Measurements from ENCODE around the gene CEP72.
A peak's percentile ranks its signal among the peaks of the same experiment; 100 is the strongest.

Gene CEP72

GRCh38 chr5:651296-652022, 39.3 kb downstream of the CEP72 start:
- Histone ChIP-seq H4K8ac (ENCODE audit: low read depth, low read length) (no peak overlapping the region), H3K4me1 (ENCODE audit: control insufficient read depth in 2 of 2, insufficient read depth in 1 of 2, low read depth in 1 of 2, low read length in 2 of 2) (no peaks in the 10 kb centered on the region), H2BK15ac (ENCODE audit: low read length) (no peak overlapping the region), H2BK12ac (ENCODE audit: low read length) (no peak overlapping the region), H3K4me2 (ENCODE audit: insufficient read depth, low read length, poor library complexity, severe bottlenecking) (no peak overlapping the region), H2BK120ac (ENCODE audit: low read depth, low read length) (no peak overlapping the region), H2AK5ac (ENCODE audit: low read depth, low read length) (no peak overlapping the region), H3K23ac (ENCODE audit: low read depth, low read length, poor library complexity) (peak overlapping the region; percentile 85), H3K36me3 (replicated peaks in 1 of 2; ENCODE audit: control insufficient read depth in 2 of 2, insufficient read depth in 2 of 2, low read length in 2 of 2) (peaks cover 44 to 80% of the 10 kb centered on the region in 2 donors), H3K18ac (ENCODE audit: low read length) (no peak overlapping the region), H3K27me3 (ENCODE audit: control insufficient read depth in 3 of 3, insufficient read depth in 3 of 3, low read depth in 1 of 3, low read length in 3 of 3) (no peaks in the 10 kb centered on the region), H3K27ac (replicated peaks; ENCODE audit: low read length) (no peak overlapping the region), H3K79me1 (ENCODE audit: low read depth, low read length) (peaks cover 13% of the 10 kb centered on the region), H2AFZ (ENCODE audit: low read length) (no peak overlapping the region), H3K9ac (ENCODE audit: low read depth, low read length, poor library complexity) (peak overlapping the region; percentile 77), H3K14ac (ENCODE audit: low read length) (no peak overlapping the region), H2BK5ac (ENCODE audit: low read length) (no peak overlapping the region), H3K4me3 (ENCODE audit: low read length in 2 of 2) (no peak overlapping the region), H4K91ac (ENCODE audit: low read depth, low read length, poor library complexity) (no peak overlapping the region), H3K4ac (ENCODE audit: low read length) (no peak overlapping the region), H3K9me3 (replicated peaks in 1 of 2; ENCODE audit: control insufficient read depth in 2 of 2, insufficient read depth in 1 of 2, low read depth in 1 of 2, low read length in 2 of 2) (peaks cover 12 to 31% of the 10 kb centered on the region in 2 donors)
- no CpG with 5 or more reads among the region's 16 CpGs for WGBS, 2 donors (ENCODE audit: extremely low coverage in 2 of 2, insufficient read length in 2 of 2, insufficient replicate concordance in 1 of 2)
- DNase-seq (ENCODE audit: low spot score): no peak

GRCh38 chr5:652023-652515, 39.9 kb downstream of the CEP72 start:
- Histone ChIP-seq H3K4me1 (ENCODE audit: control insufficient read depth in 2 of 2, insufficient read depth in 1 of 2, low read depth in 1 of 2, low read length in 2 of 2) (no peaks in the 10 kb centered on the region), H2BK15ac (ENCODE audit: low read length) (no peak overlapping the region), H3K79me1 (ENCODE audit: low read depth, low read length) (peaks cover 9% of the 10 kb centered on the region), H3K18ac (ENCODE audit: low read length) (no peak overlapping the region), H3K9me3 (replicated peaks in 1 of 2; ENCODE audit: control insufficient read depth in 2 of 2, insufficient read depth in 1 of 2, low read depth in 1 of 2, low read length in 2 of 2) (peaks cover 11 to 32% of the 10 kb centered on the region in 2 donors), H2AK5ac (ENCODE audit: low read depth, low read length) (no peak overlapping the region), H3K14ac (ENCODE audit: low read length) (no peak overlapping the region), H3K27me3 (ENCODE audit: control insufficient read depth in 3 of 3, insufficient read depth in 3 of 3, low read depth in 1 of 3, low read length in 3 of 3) (no peaks in the 10 kb centered on the region), H3K23ac (ENCODE audit: low read depth, low read length, poor library complexity) (no peak overlapping the region), H3K36me3 (replicated peaks in 1 of 2; ENCODE audit: control insufficient read depth in 2 of 2, insufficient read depth in 2 of 2, low read length in 2 of 2) (peaks cover 39 to 80% of the 10 kb centered on the region in 2 donors), H2BK12ac (ENCODE audit: low read length) (no peak overlapping the region), H2AFZ (ENCODE audit: low read length) (no peak overlapping the region), H3K4ac (ENCODE audit: low read length) (no peak overlapping the region), H3K27ac (replicated peaks; ENCODE audit: low read length) (no peak overlapping the region), H3K9ac (ENCODE audit: low read depth, low read length, poor library complexity) (no peak overlapping the region), H2BK120ac (ENCODE audit: low read depth, low read length) (no peak overlapping the region), H3K4me2 (ENCODE audit: insufficient read depth, low read length, poor library complexity, severe bottlenecking) (no peak overlapping the region), H2BK5ac (ENCODE audit: low read length) (no peak overlapping the region), H4K8ac (ENCODE audit: low read depth, low read length) (no peak overlapping the region), H3K4me3 (ENCODE audit: low read length in 2 of 2) (no peak overlapping the region), H4K91ac (ENCODE audit: low read depth, low read length, poor library complexity) (no peak overlapping the region)
- no CpG with 5 or more reads among the region's 8 CpGs for WGBS, 2 donors (ENCODE audit: extremely low coverage in 2 of 2, insufficient read length in 2 of 2, insufficient replicate concordance in 1 of 2)
- no peak for DNase-seq (ENCODE audit: low spot score)

- Histone ChIP-seq H3K4me1 (ENCODE audit: control insufficient read depth in 2 of 2, insufficient read depth in 1 of 2, low read depth in 1 of 2, low read length in 2 of 2) (no peaks in the 10 kb centered on the region), H2BK120ac (ENCODE audit: low read depth, low read length) (no peak overlapping the region), H3K36me3 (replicated peaks in 1 of 2; ENCODE audit: control insufficient read depth in 2 of 2, insufficient read depth in 2 of 2, low read length in 2 of 2) (peaks cover 38 to 80% of the 10 kb centered on the region in 2 donors), H2AK5ac (ENCODE audit: low read depth, low read length) (no peak overlapping the region), H3K4ac (ENCODE audit: low read length) (no peak overlapping the region), H3K4me3 (ENCODE audit: low read length in 2 of 2) (peak overlapping the region in 1 of 2 donors; percentile 40), H3K4me2 (ENCODE audit: insufficient read depth, low read length, poor library complexity, severe bottlenecking) (no peak overlapping the region), H3K27me3 (ENCODE audit: control insufficient read depth in 3 of 3, insufficient read depth in 3 of 3, low read depth in 1 of 3, low read length in 3 of 3) (no peaks in the 10 kb centered on the region), H2AFZ (ENCODE audit: low read length) (no peak overlapping the region), H2BK15ac (ENCODE audit: low read length) (no peak overlapping the region), H2BK12ac (ENCODE audit: low read length) (no peak overlapping the region), H3K18ac (ENCODE audit: low read length) (no peak overlapping the region), H2BK5ac (ENCODE audit: low read length) (no peak overlapping the region), H3K9me3 (replicated peaks in 1 of 2; ENCODE audit: control insufficient read depth in 2 of 2, insufficient read depth in 1 of 2, low read depth in 1 of 2, low read length in 2 of 2) (peaks cover 15 to 36% of the 10 kb centered on the region in 2 donors), H3K79me1 (ENCODE audit: low read depth, low read length) (peaks cover 8% of the 10 kb centered on the region), H3K9ac (ENCODE audit: low read depth, low read length, poor library complexity) (no peak overlapping the region), H3K14ac (ENCODE audit: low read length) (no peak overlapping the region), H4K91ac (ENCODE audit: low read depth, low read length, poor library complexity) (no peak overlapping the region), H3K27ac (replicated peaks; ENCODE audit: low read length) (no peak overlapping the region), H3K23ac (ENCODE audit: low read depth, low read length, poor library complexity) (peak overlapping the region; percentile 65), H4K8ac (ENCODE audit: low read depth, low read length) (no peak overlapping the region)
- no CpG with 5 or more reads among the region's 11 CpGs for WGBS, 2 donors (ENCODE audit: extremely low coverage in 2 of 2, insufficient read length in 2 of 2, insufficient replicate concordance in 1 of 2)
- no peak for DNase-seq (ENCODE audit: low spot score)
Observed at GRCh38 chr5:652773-653350, 40.7 kb downstream of the CEP72 start.

GRCh38 chr5:654071-654778, 42.1 kb downstream of the CEP72 start:
- Histone ChIP-seq H2BK5ac (ENCODE audit: low read length) (no peak overlapping the region), H3K14ac (ENCODE audit: low read length) (peak overlapping the region; percentile 89), H3K36me3 (replicated peaks in 1 of 2; ENCODE audit: control insufficient read depth in 2 of 2, insufficient read depth in 2 of 2, low read length in 2 of 2) (peaks cover 41 to 79% of the 10 kb centered on the region in 2 donors), H2AK5ac (ENCODE audit: low read depth, low read length) (no peak overlapping the region), H2AFZ (ENCODE audit: low read length) (no peak overlapping the region), H3K9me3 (replicated peaks in 1 of 2; ENCODE audit: control insufficient read depth in 2 of 2, insufficient read depth in 1 of 2, low read depth in 1 of 2, low read length in 2 of 2) (peaks cover 21 to 33% of the 10 kb centered on the region in 2 donors), H4K8ac (ENCODE audit: low read depth, low read length) (no peak overlapping the region), H3K27me3 (ENCODE audit: control insufficient read depth in 3 of 3, insufficient read depth in 3 of 3, low read depth in 1 of 3, low read length in 3 of 3) (no peaks in the 10 kb centered on the region), H3K4me3 (ENCODE audit: low read length in 2 of 2) (peak overlapping the region in 1 of 2 donors; percentile 23), H2BK120ac (ENCODE audit: low read depth, low read length) (no peak overlapping the region), H3K79me1 (ENCODE audit: low read depth, low read length) (peaks cover 8% of the 10 kb centered on the region), H3K27ac (replicated peaks; ENCODE audit: low read length) (no peak overlapping the region), H2BK12ac (ENCODE audit: low read length) (peak overlapping the region; percentile 97), H2BK15ac (ENCODE audit: low read length) (no peak overlapping the region), H3K4me2 (ENCODE audit: insufficient read depth, low read length, poor library complexity, severe bottlenecking) (no peak overlapping the region), H3K4ac (ENCODE audit: low read length) (peak overlapping the region; percentile 84), H4K91ac (ENCODE audit: low read depth, low read length, poor library complexity) (no peak overlapping the region), H3K4me1 (ENCODE audit: control insufficient read depth in 2 of 2, insufficient read depth in 1 of 2, low read depth in 1 of 2, low read length in 2 of 2) (no peaks in the 10 kb centered on the region), H3K18ac (ENCODE audit: low read length) (peak overlapping the region; percentile 85), H3K9ac (ENCODE audit: low read depth, low read length, poor library complexity) (peak overlapping the region; percentile 70), H3K23ac (ENCODE audit: low read depth, low read length, poor library complexity) (peak overlapping the region; percentile 99)
- WGBS, 2 donors (ENCODE audit: extremely low coverage in 2 of 2, insufficient read length in 2 of 2, insufficient replicate concordance in 1 of 2): no CpG with 5 or more reads among the region's 17 CpGs
- DNase-seq (ENCODE audit: low spot score): no peak
